MCF 10A (cell line): ENCODE measurements around the gene TMEM156. TPM values are rescaled to one million over a fixed set of nuclear protein-coding genes. Genes with fewer than 3 reads are reported as not detected.
"Not testable (repeated sequence)": the region's sequence is repeated elsewhere in the genome, so short reads cannot be mapped to it uniquely, and the experiment has no call there.

Source experiments
- BruUV-seq: library from RNA; stranded (reverse); fragments of 400-500 nt; replicated peaks from 2 replicates; lab custom pipeline; 2021; lab: Mats Ljungman, UMichigan
- CTCF ChIA-PET: fragments of 300-600 bp; sonication (Branson Sonifier 250); formaldehyde crosslinking; extraction: SDS; loops from one replicate; lab custom pipeline; 2021; ENCODE audit warnings: antibody characterized with exemption, inconsistent platforms; lab: Yijun Ruan, JAX
- POLR2A ChIA-PET: fragments of 300-600, 350-650 bp; sonication (Branson Sonifier 250); formaldehyde crosslinking; extraction: SDS; loops from one replicate; lab custom pipeline; 2020; ENCODE audit warnings: antibody characterized with exemption, inconsistent platforms; lab: Yijun Ruan, JAX
- DNase-seq: peaks from one replicate; pipeline ENCODE4 v3.0.0-alpha.2; 2018; ENCODE audit not compliant: unreplicated experiment
- H3K27ac Mint-ChIP-seq: one replicate; pipeline ENCODE4 v1.8.0; 2022; ENCODE audit warnings: mild to moderate bottlenecking, low read depth, mixed read lengths; ENCODE audit not compliant: unreplicated experiment
- H3K27me3 Mint-ChIP-seq: one replicate; pipeline ENCODE4 v1.8.0; 2022; ENCODE audit warnings: mixed read lengths; ENCODE audit not compliant: insufficient read depth, unreplicated experiment
- H3K36me3 Mint-ChIP-seq: one replicate; pipeline ENCODE4 v1.8.0; 2022; ENCODE audit warnings: mild to moderate bottlenecking, moderate library complexity, mixed read lengths; ENCODE audit not compliant: insufficient read depth, unreplicated experiment
- H3K4me1 Mint-ChIP-seq: one replicate; pipeline ENCODE4 v1.8.0; 2022; ENCODE audit warnings: mixed read lengths; ENCODE audit not compliant: insufficient read depth, unreplicated experiment
- H3K4me3 Mint-ChIP-seq: one replicate; pipeline ENCODE4 v1.8.0; 2022; ENCODE audit warnings: mild to moderate bottlenecking, moderate library complexity, mixed read lengths; ENCODE audit not compliant: unreplicated experiment
- H3K9me3 Mint-ChIP-seq: one replicate; pipeline ENCODE4 v1.8.0; 2022; ENCODE audit warnings: mixed read lengths; ENCODE audit not compliant: unreplicated experiment
- CTCF ChIP-seq: fragments of 200-600 bp; IDR thresholded peaks from one replicate; pipeline ENCODE4 v1.8.0; 2022; ENCODE audit warnings: antibody characterized with exemption, mild to moderate bottlenecking; ENCODE audit not compliant: unreplicated experiment
- intact Hi-C: fragments of 100-400 bp; cut with micrococcal nuclease; formaldehyde crosslinking; loops from 2 replicates; pipeline ENCODE4 v1.14.1; 2022
- total RNA-seq: library from RNA; stranded (reverse); gene quantifications from 2 replicates; pipeline ENCODE4 v1.2.3, GENCODE V29; 2022

Gene TMEM156
- total RNA-seq, 1 experiment from 2014 or later: 5.3 TPM

GRCh38 chr4:39020130-39020529, 12.1 kb downstream of the TMEM156 start:
- POLR2A ChIA-PET: no interaction called here
- no peak overlapping the region for H3K27ac Mint-ChIP-seq
- CTCF ChIA-PET: no interaction called here
- peaks cover 17% of the 10 kb centered on the region for H3K9me3 Mint-ChIP-seq
- peaks cover 12% of the 10 kb centered on the region for H3K4me1 Mint-ChIP-seq
- no peaks in the 10 kb centered on the region for H3K36me3 Mint-ChIP-seq
- DNase-seq: no peak
- H3K27me3 Mint-ChIP-seq: no peaks in the 10 kb centered on the region
- TF ChIP-seq CTCF: no peak
- H3K4me3 Mint-ChIP-seq: no peak overlapping the region
- intact Hi-C loops: no loop called here
- no TSS peak for BruUV-seq

GRCh38 chr4:39014028-39014427, 18.2 kb downstream of the TMEM156 start:
- no TSS peak for BruUV-seq
- ChIA-PET CTCF (no interaction called here), POLR2A (interaction anchor here (0.9 kb wide), 1 partner anchor 44 kb away, joined by 3 read pairs; no protein-coding TSS in a partner anchor)
- H3K27me3 Mint-ChIP-seq: no peaks in the 10 kb centered on the region
- H3K9me3 Mint-ChIP-seq: peaks cover 19% of the 10 kb centered on the region
- intact Hi-C loops: no loop called here
- no peak overlapping the region for H3K27ac Mint-ChIP-seq
- TF ChIP-seq CTCF: no peak
- DNase-seq: no peak
- H3K4me1 Mint-ChIP-seq: no peaks in the 10 kb centered on the region
- H3K36me3 Mint-ChIP-seq: no peaks in the 10 kb centered on the region
- no peak overlapping the region for H3K4me3 Mint-ChIP-seq

- CTCF ChIA-PET: no interaction called here
- no peaks in the 10 kb centered on the region for H3K27me3 Mint-ChIP-seq
- no peak for DNase-seq
- H3K4me1 Mint-ChIP-seq: no peaks in the 10 kb centered on the region
- no peak overlapping the region for H3K27ac Mint-ChIP-seq
- BruUV-seq: no TSS peak
- no peak for TF ChIP-seq CTCF
- intact Hi-C loops: no loop called here
- POLR2A ChIA-PET: interaction anchor here (1.1 kb wide), 1 partner anchor 20 kb away, joined by 3 read pairs; no protein-coding TSS in a partner anchor
- no peaks in the 10 kb centered on the region for H3K36me3 Mint-ChIP-seq
- no peak overlapping the region for H3K4me3 Mint-ChIP-seq
- H3K9me3 Mint-ChIP-seq: no peaks in the 10 kb centered on the region
These were observed 27.5 kb downstream of the TMEM156 start for GRCh38 chr4:39004758-39005157.

- H3K4me3 Mint-ChIP-seq, H3K27me3 Mint-ChIP-seq, CTCF ChIA-PET, H3K27ac Mint-ChIP-seq, H3K9me3 Mint-ChIP-seq, DNase-seq, POLR2A ChIA-PET, H3K36me3 Mint-ChIP-seq, intact Hi-C loops, H3K4me1 Mint-ChIP-seq, BruUV-seq: not testable (repeated sequence)
These were observed 30.2 kb downstream of the TMEM156 start for GRCh38 chr4:39002058-39002457.

GRCh38 chr4:38995660-38996005, 36.6 kb downstream of the TMEM156 start:
- no peaks in the 10 kb centered on the region for H3K4me1 Mint-ChIP-seq
- no peaks in the 10 kb centered on the region for H3K9me3 Mint-ChIP-seq
- ChIA-PET CTCF (no interaction called here), POLR2A (no interaction called here)
- no peak for TF ChIP-seq CTCF
- no peak overlapping the region for H3K4me3 Mint-ChIP-seq
- intact Hi-C loops: no loop called here
- no peaks in the 10 kb centered on the region for H3K27me3 Mint-ChIP-seq
- no TSS peak for BruUV-seq
- no peak overlapping the region for H3K27ac Mint-ChIP-seq
- H3K36me3 Mint-ChIP-seq: no peaks in the 10 kb centered on the region
- DNase-seq: no peak
